Epithelial cell of alveolus of lung (primary cell): ENCODE results near the gene NOTO. TPM values are rescaled to one million over a fixed set of nuclear protein-coding genes. Genes with fewer than 3 reads are reported as not detected.

Experiments
- total RNA-seq: library from RNA; depleted of rRNA; stranded (reverse); fragments of >200 nt; gene quantifications from 2 replicates; pipeline ENCODE4 v1.2.1, GENCODE V29; 2015

Gene NOTO, protein sequence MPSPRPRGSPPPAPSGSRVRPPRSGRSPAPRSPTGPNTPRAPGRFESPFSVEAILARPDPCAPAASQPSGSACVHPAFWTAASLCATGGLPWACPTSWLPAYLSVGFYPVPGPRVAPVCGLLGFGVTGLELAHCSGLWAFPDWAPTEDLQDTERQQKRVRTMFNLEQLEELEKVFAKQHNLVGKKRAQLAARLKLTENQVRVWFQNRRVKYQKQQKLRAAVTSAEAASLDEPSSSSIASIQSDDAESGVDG
- total RNA-seq = 0.16 TPM in 1 of 2 replicates, not detected in the other

DNA sequence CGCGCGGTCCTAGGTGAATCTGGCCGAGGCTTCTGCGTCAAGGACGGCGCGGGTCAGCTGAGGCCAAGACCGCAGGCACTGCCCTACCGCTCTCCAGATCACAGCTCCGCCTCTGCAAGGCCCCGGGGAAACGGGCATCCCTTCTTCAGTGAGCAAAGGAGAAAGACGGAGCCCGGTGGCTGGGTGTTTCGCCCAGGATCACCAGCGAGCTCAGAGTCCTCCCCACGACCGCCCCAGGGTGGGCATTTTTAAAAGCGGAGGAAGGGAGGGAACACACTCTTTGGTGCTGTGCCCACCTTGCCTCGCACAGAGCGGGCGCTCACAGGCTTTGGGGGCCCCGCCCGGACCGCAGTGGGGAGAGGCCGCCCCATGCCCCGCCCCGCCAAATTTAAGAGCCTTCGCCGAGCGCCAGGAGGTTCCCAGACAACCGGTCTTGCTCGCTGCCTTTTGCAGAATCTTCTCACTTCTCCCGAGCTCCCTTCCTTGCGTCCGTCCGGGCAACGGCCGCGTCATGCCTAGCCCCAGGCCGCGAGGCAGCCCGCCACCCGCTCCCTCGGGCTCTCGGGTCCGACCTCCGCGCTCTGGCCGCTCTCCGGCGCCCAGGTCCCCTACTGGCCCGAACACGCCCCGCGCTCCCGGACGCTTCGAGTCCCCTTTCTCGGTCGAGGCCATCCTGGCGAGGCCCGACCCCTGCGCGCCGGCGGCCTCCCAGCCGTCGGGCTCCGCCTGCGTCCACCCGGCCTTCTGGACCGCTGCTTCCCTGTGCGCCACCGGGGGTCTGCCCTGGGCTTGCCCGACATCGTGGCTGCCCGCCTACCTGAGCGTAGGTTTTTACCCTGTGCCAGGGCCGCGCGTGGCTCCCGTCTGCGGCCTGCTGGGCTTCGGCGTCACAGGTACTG, at the start of gene NOTO:
NOTO (plus strand) TSS at position 419 of the 899 bp plus-strand sequence; CDS start at position 512, 93 bp downstream.

GRCh38 chr2:73214120-73215035, 12.0 kb downstream of the NOTO start, which contains the start of gene SMYD5:
SMYD5 (plus strand) TSS chr2:73214245; CDS start chr2:73214267, 22 bp downstream.

DNA sequence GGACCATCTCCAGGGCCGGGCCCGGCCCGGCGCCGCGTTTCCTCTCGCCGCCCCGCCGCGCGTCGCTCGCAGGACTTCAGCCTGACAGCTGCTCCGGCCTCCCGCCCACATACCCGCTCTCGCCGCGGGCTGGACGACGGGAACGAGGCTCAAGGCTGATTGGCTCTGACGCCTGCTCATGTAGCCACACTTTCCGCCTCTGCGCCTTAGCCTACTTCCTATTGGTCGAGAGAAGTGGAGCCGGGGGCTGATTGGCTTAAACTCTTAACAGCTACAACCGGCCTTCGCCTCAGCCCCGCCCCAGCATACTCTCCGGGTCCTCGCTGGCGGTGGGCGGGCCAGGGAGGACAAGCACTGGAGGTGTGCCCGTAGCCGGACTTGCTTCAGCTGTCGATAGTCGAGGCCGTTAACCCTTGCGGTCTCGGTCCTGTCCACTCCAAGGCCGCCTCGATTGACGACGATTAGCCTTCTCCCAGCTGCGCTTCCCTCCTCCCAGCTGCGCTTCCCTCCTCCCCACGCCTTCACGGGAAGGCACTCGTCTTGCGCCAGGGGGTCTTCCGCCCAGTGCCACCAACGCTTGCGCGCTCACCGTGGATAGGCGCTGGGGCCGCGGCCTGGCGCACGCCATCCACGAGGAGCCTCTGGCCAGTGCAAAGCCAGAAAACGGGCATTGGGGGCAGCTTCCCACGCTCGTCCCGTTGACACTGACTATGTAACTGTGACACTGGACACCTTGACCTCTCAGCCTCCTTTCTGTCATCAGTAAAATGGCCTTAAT, 31.0 kb downstream of the NOTO start, which contains the start of gene PRADC1:
PRADC1 (minus strand) TSS at position 86 of the 778 bp plus-strand sequence; CDS start at position 7, 79 bp downstream.

GRCh38 chr2:73233932-73234832, 31.8 kb downstream of the NOTO start, which contains the start of gene CCT7:
CCT7 (plus strand) TSS chr2:73234308; CDS start chr2:73234379, 71 bp downstream.

Other genes with a start within 250 kb of the NOTO start
- gene SFXN5, start 130.9 kb upstream of the NOTO start, total RNA-seq = 10.7 and 16.4 TPM in 2 replicates
- gene RAB11FIP5, start 89.6 kb upstream of the NOTO start, total RNA-seq = 28.0 and 29.0 TPM in 2 replicates
- gene SMYD5, start 11.7 kb downstream of the NOTO start, total RNA-seq = 6.6 and 21.3 TPM in 2 replicates
- gene PRADC1, start 30.7 kb downstream of the NOTO start, total RNA-seq = 12.1 and 26.4 TPM in 2 replicates
- 246 and 405 TPM in 2 replicates for gene CCT7, start 31.7 kb downstream of the NOTO start, total RNA-seq
- gene FBXO41, start 81.9 kb downstream of the NOTO start, total RNA-seq = 2.5 and 3.0 TPM in 2 replicates
- gene EGR4, start 91.0 kb downstream of the NOTO start, total RNA-seq = not detected in 2 replicates
- 12.9 and 16.7 TPM in 2 replicates for gene ALMS1, start 183.3 kb downstream of the NOTO start, total RNA-seq